H9 (cell line): ENCODE measurements around the gene TSC22D1. TPM values are rescaled to one million over a fixed set of nuclear protein-coding genes. Genes with fewer than 3 reads are reported as not detected.
A peak's percentile ranks its signal among the peaks of the same experiment; 100 is the strongest.

Experiments used
- DNase-seq: peaks from one replicate; pipeline ENCODE4 v3.0.0-alpha.2; 2017
- H2AFZ ChIP-seq: one replicate; pipeline ENCODE4 v1.6.1; 2013; ENCODE audit warnings: mild to moderate bottlenecking, low read length, control low read depth, moderate library complexity
- H2AK5ac ChIP-seq: 2 replicates; pipeline ENCODE4 v1.6.1; 2013; ENCODE audit warnings: low read length, control low read depth, mixed read lengths; ENCODE audit not compliant: insufficient read length
- H2BK120ac ChIP-seq: one replicate; pipeline ENCODE4 v1.6.1; 2013; ENCODE audit warnings: low read depth, mild to moderate bottlenecking, low read length, control low read depth, inconsistent platforms; ENCODE audit not compliant: poor library complexity, severe bottlenecking
- H2BK12ac ChIP-seq: 2 replicates; pipeline ENCODE4 v1.6.1; 2013; ENCODE audit warnings: low read length, control low read depth, mixed read lengths, low read depth; ENCODE audit not compliant: insufficient read length
- H2BK15ac ChIP-seq: 2 replicates; pipeline ENCODE4 v1.6.1; 2013; ENCODE audit warnings: low read depth, low read length, control low read depth
- H2BK20ac ChIP-seq: one replicate; pipeline ENCODE4 v1.6.1; 2013; ENCODE audit warnings: low read depth, mild to moderate bottlenecking, low read length, control low read depth, inconsistent platforms; ENCODE audit not compliant: poor library complexity, severe bottlenecking
- H2BK5ac ChIP-seq: 2 replicates; pipeline ENCODE4 v1.6.1; 2013; ENCODE audit warnings: low read length, control low read depth, mixed read lengths; ENCODE audit not compliant: insufficient read length
- H3K14ac ChIP-seq: 2 replicates; pipeline ENCODE4 v1.6.1; 2013; ENCODE audit warnings: low read length, control low read depth; ENCODE audit not compliant: insufficient read depth
- H3K18ac ChIP-seq: 2 replicates; pipeline ENCODE4 v1.6.1; 2013; ENCODE audit warnings: low read depth, mild to moderate bottlenecking, mixed read lengths, low read length, control low read depth; ENCODE audit not compliant: insufficient read length
- H3K23ac ChIP-seq: 2 replicates; pipeline ENCODE4 v1.6.1; 2013; ENCODE audit warnings: low read length, control low read depth, mixed read lengths, low read depth; ENCODE audit not compliant: insufficient read length
- H3K23me2 ChIP-seq: 2 replicates; pipeline ENCODE4 v1.6.1; 2013; ENCODE audit warnings: low read depth, mild to moderate bottlenecking, mixed read lengths, low read length, control low read depth; ENCODE audit not compliant: insufficient read length, poor library complexity, severe bottlenecking
- H3K27ac ChIP-seq: 2 replicates; pipeline ENCODE4 v1.5.1; 2013; ENCODE audit warnings: low read length, control low read depth, mixed read lengths, low read depth; ENCODE audit not compliant: insufficient read length
- H3K27me3 ChIP-seq: 2 replicates; pipeline ENCODE4 v1.6.1; 2013; ENCODE audit warnings: low read length, control low read depth, inconsistent platforms; ENCODE audit not compliant: insufficient read depth
- H3K4ac ChIP-seq: 2 replicates; pipeline ENCODE4 v1.6.1; 2013; ENCODE audit warnings: low read depth, mild to moderate bottlenecking, control low read depth, inconsistent platforms, low read length, moderate library complexity
- H3K4me1 ChIP-seq: 2 replicates; pipeline ENCODE4 v1.6.1; 2013; ENCODE audit warnings: low read length, control low read depth, inconsistent platforms; ENCODE audit not compliant: insufficient read depth
- H3K4me2 ChIP-seq: 2 replicates; pipeline ENCODE4 v1.6.1; 2013; ENCODE audit warnings: low read length, control low read depth, mixed read lengths; ENCODE audit not compliant: insufficient read length, insufficient read depth
- H3K56ac ChIP-seq: 2 replicates; pipeline ENCODE4 v1.6.1; 2013; ENCODE audit warnings: low read depth, mild to moderate bottlenecking, mixed read lengths, low read length, control low read depth; ENCODE audit not compliant: insufficient read length
- H3K79me1 ChIP-seq: 2 replicates; pipeline ENCODE4 v1.6.1; 2013; ENCODE audit warnings: low read depth, mild to moderate bottlenecking, moderate library complexity, low read length, control low read depth, inconsistent platforms; ENCODE audit not compliant: insufficient read depth, poor library complexity, severe bottlenecking
- H3K79me2 ChIP-seq: 2 replicates; pipeline ENCODE4 v1.6.1; 2013; ENCODE audit warnings: low read length, control low read depth, inconsistent platforms; ENCODE audit not compliant: insufficient read depth
- H3K9ac ChIP-seq: 2 replicates; pipeline ENCODE4 v1.6.1; 2013; ENCODE audit warnings: low read length, control low read depth, mixed read lengths; ENCODE audit not compliant: insufficient read length; ENCODE audit errors: extremely low read depth
- H3K9me3 ChIP-seq: one replicate; pipeline ENCODE4 v1.6.1; 2013; ENCODE audit warnings: low read depth, low read length, inconsistent platforms; ENCODE audit not compliant: control insufficient read depth
- H3T11ph ChIP-seq: one replicate; pipeline ENCODE4 v1.6.1; 2013; ENCODE audit warnings: mild to moderate bottlenecking, low read length, control low read depth, inconsistent platforms
- H4K20me1 ChIP-seq: one replicate; pipeline ENCODE4 v1.6.1; 2013; ENCODE audit not compliant: control insufficient read depth, insufficient read length, insufficient read depth
- H4K5ac ChIP-seq: 2 replicates; pipeline ENCODE4 v1.6.1; 2013; ENCODE audit warnings: low read depth, mild to moderate bottlenecking, mixed read lengths, low read length, control low read depth; ENCODE audit not compliant: insufficient read length
- H4K8ac ChIP-seq: replicated peaks from 2 replicates; pipeline ENCODE4 v1.6.1; 2013; ENCODE audit warnings: low read length, control low read depth, mixed read lengths, low read depth; ENCODE audit not compliant: insufficient read length
- H4K91ac ChIP-seq: 2 replicates; pipeline ENCODE4 v1.6.1; 2013; ENCODE audit warnings: low read depth, mild to moderate bottlenecking, moderate library complexity, mixed read lengths, low read length, control low read depth; ENCODE audit not compliant: insufficient read length
- H3K27ac Mint-ChIP-seq, 3 experiments: 2 replicates in 2 of 3; 3 replicates in 1 of 3; pipeline ENCODE4 v1.8.0; 2020 to 2021; ENCODE audit warnings: mixed read lengths in 3 of 3, mild to moderate bottlenecking in 1 of 3, moderate library complexity in 1 of 3
- H3K27me3 Mint-ChIP-seq: 2 replicates; pipeline ENCODE4 v1.8.0; 2021; ENCODE audit warnings: low read depth, mild to moderate bottlenecking, moderate library complexity, mixed read lengths
- H3K36me3 Mint-ChIP-seq, 3 experiments: 2 replicates in 2 of 3; 3 replicates in 1 of 3; pipeline ENCODE4 v1.8.0; 2020 to 2021; ENCODE audit warnings: low read depth in 3 of 3, mixed read lengths in 3 of 3; ENCODE audit not compliant: insufficient read depth in 1 of 3
- H3K4me1 Mint-ChIP-seq, 2 experiments: 2 replicates each; pipeline ENCODE4 v1.8.0; 2020; ENCODE audit warnings: mixed read lengths in 2 of 2
- H3K4me3 Mint-ChIP-seq, 2 experiments: 2 replicates in 1 of 2; 3 replicates in 1 of 2; pipeline ENCODE4 v1.8.0; 2020 to 2021; ENCODE audit warnings: mild to moderate bottlenecking in 2 of 2, mixed read lengths in 2 of 2, moderate library complexity in 1 of 2
- H3K9me3 Mint-ChIP-seq, 2 experiments: 2 replicates in 1 of 2; 3 replicates in 1 of 2; pipeline ENCODE4 v1.8.0; 2020; ENCODE audit warnings: mild to moderate bottlenecking in 2 of 2, mixed read lengths in 2 of 2, moderate library complexity in 1 of 2
- CTCF ChIP-seq: fragments of 200-600 bp; sonication (generic); conservative IDR thresholded peaks from 3 replicates; pipeline ENCODE4 v1.8.0; 2021; ENCODE audit warnings: antibody characterized with exemption, mild to moderate bottlenecking
- WGBS: extraction: QIAGEN DNeasy Blood & Tissue Kit; methylation state at CpG from one replicate; pipeline ENCODE4 v1.1.7; 2013; ENCODE audit warnings: missing lambda C conversion rate, low lambda C conversion rate, mixed read lengths; ENCODE audit not compliant: insufficient read length; ENCODE audit errors: extremely low coverage; 5-methylcytosine and 5-hydroxymethylcytosine counted together
- total RNA-seq: library from RNA; stranded (reverse); gene quantifications from 2 replicates; pipeline ENCODE4 v1.2.1, GENCODE V29; 2021

Gene TSC22D1
- total RNA-seq, 1 experiment from 2014 or later: 76.7 TPM

GRCh38 chr13:44396701-44397580 lies 179.2 kb downstream of the TSC22D1 start:
- Mint-ChIP-seq H3K4me1 (peaks cover 31 to 38% of the 10 kb centered on the region in 2 experiments), H3K4me3 (no peak overlapping the region), H3K27ac (peak overlapping the region in 2 of 3 experiments; percentile 21 to 33; a peak in 2 of 7 replicates), H3K9me3 (no peaks in the 10 kb centered on the region; a peak in 1 of 5 replicates), H3K27me3 (peaks cover 5% of the 10 kb centered on the region), H3K36me3 (no peaks in the 10 kb centered on the region)
- H3K27me3 ChIP-seq: no peaks in the 10 kb centered on the region
- no peak overlapping the region for H3K4ac ChIP-seq
- 0 out of 2 replicates have a peak, but pooled peaks cover 2% of the 10 kb centered on the region for H3K4me1 ChIP-seq
- H2BK5ac ChIP-seq: no peak overlapping the region
- H4K5ac ChIP-seq: no peak overlapping the region
- no peaks in the 10 kb centered on the region for H4K20me1 ChIP-seq
- H3K9me3 ChIP-seq: no peaks in the 10 kb centered on the region
- H3K4me2 ChIP-seq: no peak overlapping the region
- H3K23me2 ChIP-seq: no peaks in the 10 kb centered on the region
- no peak overlapping the region for H2BK12ac ChIP-seq
- H3K79me2 ChIP-seq: no peaks in the 10 kb centered on the region
- no peak for TF ChIP-seq CTCF
- H3K23ac ChIP-seq: no peak overlapping the region
- H3K14ac ChIP-seq: no peak overlapping the region
- H2BK20ac ChIP-seq: no peak overlapping the region
- DNase-seq: no peak
- H3T11ph ChIP-seq: no peak overlapping the region
- no CpG with 5 or more reads among the region's 26 CpGs for WGBS
- H2AK5ac ChIP-seq: no peak overlapping the region
- no peak overlapping the region for H3K27ac ChIP-seq
- no peak overlapping the region for H4K91ac ChIP-seq
- no peak overlapping the region for H2BK15ac ChIP-seq
- H3K9ac ChIP-seq: no peak overlapping the region
- H2BK120ac ChIP-seq: no peak overlapping the region
- H4K8ac ChIP-seq: no peak overlapping the region
- no peak overlapping the region for H3K18ac ChIP-seq
- no peak overlapping the region for H2AFZ ChIP-seq
- no peaks in the 10 kb centered on the region for H3K79me1 ChIP-seq
- no peak overlapping the region for H3K56ac ChIP-seq
